ENCODE results near the gene OR10G7. TPM values are rescaled to one million over a fixed set of nuclear protein-coding genes. Genes with fewer than 3 reads are reported as not detected.
"Not testable (repeated sequence)": the region's sequence is repeated elsewhere in the genome, so short reads cannot be mapped to it uniquely, and the experiment has no call there.

OR10G7 gene
- polyA plus RNA-seq, 1 donor = not detected

GRCh38 chr11:124043420-124043819 is 2.3 kb upstream of the OR10G7 start:
- no peak for DNase-seq

GRCh38 chr11:124039557-124039956 is 1.6 kb downstream of the OR10G7 start:
- no peak for DNase-seq

- no peak for DNase-seq
Measured at GRCh38 chr11:124036666-124037065, 4.5 kb downstream of the OR10G7 start.

GRCh38 chr11:124026498-124026897 is 14.6 kb downstream of the OR10G7 start, which contains the start of gene OR10G8:
OR10G8 (plus strand) TSS chr11:124026798; CDS start chr11:124029623, 2,825 bp downstream.
- no peak for DNase-seq

GRCh38 chr11:124015837-124016236 is 25.3 kb downstream of the OR10G7 start:
- DNase-seq = not testable (repeated sequence)

- no peak for DNase-seq
Measured at GRCh38 chr11:124012697-124013096, 28.4 kb downstream of the OR10G7 start, which contains the start of gene OR10G4. OR10G4 (plus strand) TSS chr11:124012997; CDS start chr11:124015575, 2,578 bp downstream.

GRCh38 chr11:123995119-123995518 is 46.0 kb downstream of the OR10G7 start, which contains the start of gene OR10G6:
OR10G6 (minus strand) TSS chr11:123995161; CDS start chr11:123995161, 0 bp downstream.
- DNase-seq = no peak

Other genes with a start within 250 kb of the OR10G7 start
- not detected for gene OR6M1, start 235.0 kb downstream of the OR10G7 start, polyA plus RNA-seq (ENCODE audit: insufficient read length)
- not detected for gene TMEM225, start 155.7 kb downstream of the OR10G7 start, polyA plus RNA-seq (ENCODE audit: insufficient read length)
- not detected for gene OR8D4, start 139.2 kb downstream of the OR10G7 start, polyA plus RNA-seq (ENCODE audit: insufficient read length)
- not detected for gene OR4D5, start 101.7 kb downstream of the OR10G7 start, polyA plus RNA-seq (ENCODE audit: insufficient read length)
- gene OR6T1, start 97.5 kb downstream of the OR10G7 start, polyA plus RNA-seq (ENCODE audit: insufficient read length) = not detected
- gene OR10S1, start 63.5 kb downstream of the OR10G7 start, polyA plus RNA-seq (ENCODE audit: insufficient read length) = not detected
- gene OR10G6, start 46.2 kb downstream of the OR10G7 start, polyA plus RNA-seq (ENCODE audit: insufficient read length) = not detected
- not detected for gene OR10G4, start 28.3 kb downstream of the OR10G7 start, polyA plus RNA-seq (ENCODE audit: insufficient read length)
- gene OR10G9, start 18.3 kb downstream of the OR10G7 start, polyA plus RNA-seq (ENCODE audit: insufficient read length) = not detected
- not detected for gene OR10G8, start 14.5 kb downstream of the OR10G7 start, polyA plus RNA-seq (ENCODE audit: insufficient read length)
- 13.7 TPM for gene VWA5A, start 74.1 kb upstream of the OR10G7 start, polyA plus RNA-seq (ENCODE audit: insufficient read length)
- not detected for gene OR10D3, start 142.0 kb upstream of the OR10G7 start, polyA plus RNA-seq (ENCODE audit: insufficient read length)
- not detected for gene OR8G1, start 199.8 kb upstream of the OR10G7 start, polyA plus RNA-seq (ENCODE audit: insufficient read length)
- not detected for gene OR8G5, start 215.1 kb upstream of the OR10G7 start, polyA plus RNA-seq (ENCODE audit: insufficient read length)

Data from left kidney (tissue), 2 donors.